H9 (cell line): ENCODE results near the gene ROBO1. TPM values are rescaled to one million over a fixed set of nuclear protein-coding genes. Genes with fewer than 3 reads are reported as not detected.

ENCODE experiments used
- DNase-seq: peaks from one replicate; pipeline ENCODE4 v3.0.0-alpha.2; 2017
- H2AFZ ChIP-seq: one replicate; pipeline ENCODE4 v1.6.1; 2013; ENCODE audit warnings: mild to moderate bottlenecking, low read length, control low read depth, moderate library complexity
- H2AK5ac ChIP-seq: 2 replicates; pipeline ENCODE4 v1.6.1; 2013; ENCODE audit warnings: low read length, control low read depth, mixed read lengths; ENCODE audit not compliant: insufficient read length
- H2BK120ac ChIP-seq: one replicate; pipeline ENCODE4 v1.6.1; 2013; ENCODE audit warnings: low read depth, mild to moderate bottlenecking, low read length, control low read depth, inconsistent platforms; ENCODE audit not compliant: poor library complexity, severe bottlenecking
- H2BK12ac ChIP-seq: 2 replicates; pipeline ENCODE4 v1.6.1; 2013; ENCODE audit warnings: low read length, control low read depth, mixed read lengths, low read depth; ENCODE audit not compliant: insufficient read length
- H2BK15ac ChIP-seq: 2 replicates; pipeline ENCODE4 v1.6.1; 2013; ENCODE audit warnings: low read depth, low read length, control low read depth
- H2BK20ac ChIP-seq: one replicate; pipeline ENCODE4 v1.6.1; 2013; ENCODE audit warnings: low read depth, mild to moderate bottlenecking, low read length, control low read depth, inconsistent platforms; ENCODE audit not compliant: poor library complexity, severe bottlenecking
- H2BK5ac ChIP-seq: 2 replicates; pipeline ENCODE4 v1.6.1; 2013; ENCODE audit warnings: low read length, control low read depth, mixed read lengths; ENCODE audit not compliant: insufficient read length
- H3K14ac ChIP-seq: 2 replicates; pipeline ENCODE4 v1.6.1; 2013; ENCODE audit warnings: low read length, control low read depth; ENCODE audit not compliant: insufficient read depth
- H3K18ac ChIP-seq: 2 replicates; pipeline ENCODE4 v1.6.1; 2013; ENCODE audit warnings: low read depth, mild to moderate bottlenecking, mixed read lengths, low read length, control low read depth; ENCODE audit not compliant: insufficient read length
- H3K23ac ChIP-seq: 2 replicates; pipeline ENCODE4 v1.6.1; 2013; ENCODE audit warnings: low read length, control low read depth, mixed read lengths, low read depth; ENCODE audit not compliant: insufficient read length
- H3K23me2 ChIP-seq: 2 replicates; pipeline ENCODE4 v1.6.1; 2013; ENCODE audit warnings: low read depth, mild to moderate bottlenecking, mixed read lengths, low read length, control low read depth; ENCODE audit not compliant: insufficient read length, poor library complexity, severe bottlenecking
- H3K27ac ChIP-seq: 2 replicates; pipeline ENCODE4 v1.5.1; 2013; ENCODE audit warnings: low read length, control low read depth, mixed read lengths, low read depth; ENCODE audit not compliant: insufficient read length
- H3K27me3 ChIP-seq: 2 replicates; pipeline ENCODE4 v1.6.1; 2013; ENCODE audit warnings: low read length, control low read depth, inconsistent platforms; ENCODE audit not compliant: insufficient read depth
- H3K4ac ChIP-seq: 2 replicates; pipeline ENCODE4 v1.6.1; 2013; ENCODE audit warnings: low read depth, mild to moderate bottlenecking, control low read depth, inconsistent platforms, low read length, moderate library complexity
- H3K4me1 ChIP-seq: 2 replicates; pipeline ENCODE4 v1.6.1; 2013; ENCODE audit warnings: low read length, control low read depth, inconsistent platforms; ENCODE audit not compliant: insufficient read depth
- H3K4me2 ChIP-seq: 2 replicates; pipeline ENCODE4 v1.6.1; 2013; ENCODE audit warnings: low read length, control low read depth, mixed read lengths; ENCODE audit not compliant: insufficient read length, insufficient read depth
- H3K56ac ChIP-seq: 2 replicates; pipeline ENCODE4 v1.6.1; 2013; ENCODE audit warnings: low read depth, mild to moderate bottlenecking, mixed read lengths, low read length, control low read depth; ENCODE audit not compliant: insufficient read length
- H3K79me1 ChIP-seq: 2 replicates; pipeline ENCODE4 v1.6.1; 2013; ENCODE audit warnings: low read depth, mild to moderate bottlenecking, moderate library complexity, low read length, control low read depth, inconsistent platforms; ENCODE audit not compliant: insufficient read depth, poor library complexity, severe bottlenecking
- H3K79me2 ChIP-seq: 2 replicates; pipeline ENCODE4 v1.6.1; 2013; ENCODE audit warnings: low read length, control low read depth, inconsistent platforms; ENCODE audit not compliant: insufficient read depth
- H3K9ac ChIP-seq: 2 replicates; pipeline ENCODE4 v1.6.1; 2013; ENCODE audit warnings: low read length, control low read depth, mixed read lengths; ENCODE audit not compliant: insufficient read length; ENCODE audit errors: extremely low read depth
- H3K9me3 ChIP-seq: one replicate; pipeline ENCODE4 v1.6.1; 2013; ENCODE audit warnings: low read depth, low read length, inconsistent platforms; ENCODE audit not compliant: control insufficient read depth
- H3T11ph ChIP-seq: one replicate; pipeline ENCODE4 v1.6.1; 2013; ENCODE audit warnings: mild to moderate bottlenecking, low read length, control low read depth, inconsistent platforms
- H4K20me1 ChIP-seq: one replicate; pipeline ENCODE4 v1.6.1; 2013; ENCODE audit not compliant: control insufficient read depth, insufficient read length, insufficient read depth
- H4K5ac ChIP-seq: 2 replicates; pipeline ENCODE4 v1.6.1; 2013; ENCODE audit warnings: low read depth, mild to moderate bottlenecking, mixed read lengths, low read length, control low read depth; ENCODE audit not compliant: insufficient read length
- H4K8ac ChIP-seq: replicated peaks from 2 replicates; pipeline ENCODE4 v1.6.1; 2013; ENCODE audit warnings: low read length, control low read depth, mixed read lengths, low read depth; ENCODE audit not compliant: insufficient read length
- H4K91ac ChIP-seq: 2 replicates; pipeline ENCODE4 v1.6.1; 2013; ENCODE audit warnings: low read depth, mild to moderate bottlenecking, moderate library complexity, mixed read lengths, low read length, control low read depth; ENCODE audit not compliant: insufficient read length
- H3K27ac Mint-ChIP-seq, 3 experiments: 2 replicates in 2 of 3; 3 replicates in 1 of 3; pipeline ENCODE4 v1.8.0; 2020 to 2021; ENCODE audit warnings: mixed read lengths in 3 of 3, mild to moderate bottlenecking in 1 of 3, moderate library complexity in 1 of 3
- H3K27me3 Mint-ChIP-seq: 2 replicates; pipeline ENCODE4 v1.8.0; 2021; ENCODE audit warnings: low read depth, mild to moderate bottlenecking, moderate library complexity, mixed read lengths
- H3K36me3 Mint-ChIP-seq, 3 experiments: 2 replicates in 2 of 3; 3 replicates in 1 of 3; pipeline ENCODE4 v1.8.0; 2020 to 2021; ENCODE audit warnings: low read depth in 3 of 3, mixed read lengths in 3 of 3; ENCODE audit not compliant: insufficient read depth in 1 of 3
- H3K4me1 Mint-ChIP-seq, 2 experiments: 2 replicates each; pipeline ENCODE4 v1.8.0; 2020; ENCODE audit warnings: mixed read lengths in 2 of 2
- H3K4me3 Mint-ChIP-seq, 2 experiments: 2 replicates in 1 of 2; 3 replicates in 1 of 2; pipeline ENCODE4 v1.8.0; 2020 to 2021; ENCODE audit warnings: mild to moderate bottlenecking in 2 of 2, mixed read lengths in 2 of 2, moderate library complexity in 1 of 2
- H3K9me3 Mint-ChIP-seq, 2 experiments: 2 replicates in 1 of 2; 3 replicates in 1 of 2; pipeline ENCODE4 v1.8.0; 2020; ENCODE audit warnings: mild to moderate bottlenecking in 2 of 2, mixed read lengths in 2 of 2, moderate library complexity in 1 of 2
- total RNA-seq: library from RNA; stranded (reverse); gene quantifications from 2 replicates; pipeline ENCODE4 v1.2.1, GENCODE V29; 2021
- TF ChIP-seq, protein P1 (sequence below): fragments of 200-600 bp; sonication (generic); conservative IDR thresholded peaks from 3 replicates; pipeline ENCODE4 v1.8.0; 2021; ENCODE audit warnings: antibody characterized with exemption, mild to moderate bottlenecking

ROBO1 gene
- total RNA-seq, 1 experiment from 2014 or later, result 62.7 TPM

DNA sequence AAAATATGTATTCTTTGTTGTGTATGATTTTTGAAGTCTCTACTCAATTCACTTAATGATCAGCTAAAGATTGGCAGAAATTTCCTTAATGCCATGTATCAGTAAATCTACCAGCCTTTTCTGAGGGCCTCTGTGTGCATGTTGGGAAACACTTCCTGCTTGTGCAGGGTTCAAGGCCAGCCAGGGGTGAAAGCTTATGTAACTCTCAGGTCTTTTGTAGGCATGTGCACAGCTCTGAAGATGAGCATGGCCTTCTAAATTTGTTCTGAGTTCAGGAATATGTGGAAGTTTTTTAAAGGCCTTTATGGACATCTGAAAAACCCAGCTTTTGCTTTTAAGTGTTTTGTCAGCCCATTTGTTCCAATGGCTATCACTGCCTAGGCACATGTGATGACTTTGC lies 82.7 kb downstream of the ROBO1 start:
- Mint-ChIP-seq H3K9me3 (no peaks in the 10 kb centered on the region), H3K27ac (no peak overlapping the region), H3K27me3 (no peaks in the 10 kb centered on the region), H3K4me1 (no peaks in the 10 kb centered on the region), H3K4me3 (no peak overlapping the region), H3K36me3 (no peaks in the 10 kb centered on the region)
- Histone ChIP-seq H3T11ph (no peak overlapping the region), H2BK15ac (no peak overlapping the region), H3K23ac (no peak overlapping the region), H3K4me1 (no peaks in the 10 kb centered on the region), H4K5ac (no peak overlapping the region), H3K4me2 (no peak overlapping the region), H3K9me3 (no peaks in the 10 kb centered on the region), H4K91ac (no peak overlapping the region), H2AFZ (no peak overlapping the region), H2BK5ac (no peak overlapping the region), H2BK120ac (no peak overlapping the region), H3K18ac (no peak overlapping the region), H4K8ac (no peak overlapping the region), H3K23me2 (no peaks in the 10 kb centered on the region), H3K27ac (no peak overlapping the region), H3K4ac (no peak overlapping the region), H4K20me1 (no peaks in the 10 kb centered on the region), H3K14ac (no peak overlapping the region), H3K56ac (no peak overlapping the region), H2BK20ac (no peak overlapping the region), H3K9ac (no peak overlapping the region), H2BK12ac (no peak overlapping the region), H3K27me3 (no peaks in the 10 kb centered on the region), H2AK5ac (no peak overlapping the region), H3K79me2 (no peaks in the 10 kb centered on the region), H3K79me1 (no peaks in the 10 kb centered on the region)
- DNase-seq, result no peak
- TF ChIP-seq, protein P1, sequence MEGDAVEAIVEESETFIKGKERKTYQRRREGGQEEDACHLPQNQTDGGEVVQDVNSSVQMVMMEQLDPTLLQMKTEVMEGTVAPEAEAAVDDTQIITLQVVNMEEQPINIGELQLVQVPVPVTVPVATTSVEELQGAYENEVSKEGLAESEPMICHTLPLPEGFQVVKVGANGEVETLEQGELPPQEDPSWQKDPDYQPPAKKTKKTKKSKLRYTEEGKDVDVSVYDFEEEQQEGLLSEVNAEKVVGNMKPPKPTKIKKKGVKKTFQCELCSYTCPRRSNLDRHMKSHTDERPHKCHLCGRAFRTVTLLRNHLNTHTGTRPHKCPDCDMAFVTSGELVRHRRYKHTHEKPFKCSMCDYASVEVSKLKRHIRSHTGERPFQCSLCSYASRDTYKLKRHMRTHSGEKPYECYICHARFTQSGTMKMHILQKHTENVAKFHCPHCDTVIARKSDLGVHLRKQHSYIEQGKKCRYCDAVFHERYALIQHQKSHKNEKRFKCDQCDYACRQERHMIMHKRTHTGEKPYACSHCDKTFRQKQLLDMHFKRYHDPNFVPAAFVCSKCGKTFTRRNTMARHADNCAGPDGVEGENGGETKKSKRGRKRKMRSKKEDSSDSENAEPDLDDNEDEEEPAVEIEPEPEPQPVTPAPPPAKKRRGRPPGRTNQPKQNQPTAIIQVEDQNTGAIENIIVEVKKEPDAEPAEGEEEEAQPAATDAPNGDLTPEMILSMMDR, result no peak
